ENCODE data around the gene NFU1. TPM values are rescaled to one million over a fixed set of nuclear protein-coding genes. Genes with fewer than 3 reads are reported as not detected.

The NFU1 gene
- total RNA-seq (10 to 100 TPM; 16.1 to 25.8 (median 22.6) TPM), polyA plus RNA-seq (10 to 100 TPM; 58.4 to 76.4 TPM), total RNA-seq (12.8 reads per million, percentile 41 among the genes with 10 or more reads in this experiment)

DNA sequence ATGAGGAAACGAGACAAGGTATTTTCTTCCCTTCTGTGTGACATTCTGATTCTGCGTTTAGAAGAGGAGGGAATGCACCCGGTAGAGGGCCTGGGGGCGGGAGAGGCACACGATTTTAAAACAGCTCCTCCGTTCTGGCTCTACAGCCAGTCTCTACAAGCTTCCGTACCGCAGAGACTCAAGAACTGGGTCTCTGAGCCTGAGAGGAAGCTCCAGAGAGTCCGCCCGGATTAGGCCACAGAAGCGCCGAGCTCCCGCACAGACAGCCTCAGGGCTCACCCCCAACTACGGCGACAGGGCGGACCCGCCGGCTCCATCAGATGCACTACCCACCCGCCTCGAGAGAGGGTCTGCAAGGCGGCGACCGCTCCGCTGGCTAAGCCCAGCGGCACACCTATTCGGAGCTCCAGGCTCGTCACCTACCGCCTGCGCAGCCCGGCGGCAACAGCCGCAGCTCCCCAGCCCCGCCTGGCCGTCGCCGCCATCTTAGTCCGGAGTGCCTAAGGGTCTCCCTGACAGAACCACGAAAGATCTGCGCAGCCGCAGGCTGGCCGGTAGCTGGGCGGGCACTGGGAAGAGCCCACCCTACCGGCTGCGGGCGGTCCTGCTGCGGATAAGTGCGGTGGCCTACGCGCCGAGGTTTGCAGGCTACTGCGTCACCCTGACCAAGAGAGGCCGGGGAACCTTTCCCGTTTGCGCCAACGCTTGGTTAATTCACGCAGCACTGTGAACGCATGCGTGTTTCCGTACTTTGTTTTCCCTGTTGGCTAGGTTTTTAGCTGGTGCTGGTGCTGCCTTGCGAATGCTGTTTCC is at the start of gene NFU1:
TSS of gene NFU1 (minus strand) at position 498 of the 813 bp plus-strand sequence. CDS start at position 485, 13 bp downstream.
- peaks cover 0 to 10% (median 0%) of the 10 kb centered on the region in 11 donors for H3K9me3 Mint-ChIP-seq
- intact Hi-C loops (cut with micrococcal nuclease) = loop anchor here (1.0 to 10.0 kb wide), 13 partner anchors 35 to 865 kb away; partner anchors contain the start of genes C2orf42 (in 2 of the 2), GFPT1 (in 2 of the 2), TIA1 (in 2 of the 2) and AAK1 (in 1 of the 2)

DNA sequence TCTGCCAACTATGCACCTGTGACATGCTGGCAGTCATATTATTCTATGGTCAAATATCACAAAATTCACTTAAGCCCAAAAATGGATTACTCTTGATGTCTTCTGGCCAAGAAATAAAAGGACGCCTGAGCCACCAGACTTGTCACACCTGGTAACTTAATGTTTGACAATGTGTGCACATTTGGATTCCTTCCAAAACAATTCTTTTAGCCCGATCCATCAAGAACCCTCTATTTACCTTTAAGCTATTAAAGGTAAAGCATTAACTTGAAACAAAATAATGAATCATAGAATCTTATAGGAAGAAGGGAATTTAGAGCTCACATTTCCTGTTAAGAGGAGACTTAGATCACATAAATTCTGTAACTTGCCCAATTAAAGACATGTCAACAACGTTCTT is 46.5 kb upstream of the NFU1 start:
- H3K27ac ChIP-seq (ENCODE audit: low read depth, low read length) = no peak overlapping the region
- peaks cover 0 to 2% of the 10 kb centered on the region in 2 donors for H3K4me1 ChIP-seq (ENCODE audit: control insufficient read depth in 2 of 2, insufficient read depth in 2 of 2, low read length in 2 of 2)
- no peaks in the 10 kb centered on the region for H3K27me3 ChIP-seq (ENCODE audit: control insufficient read depth in 2 of 2, insufficient read depth in 2 of 2, low read length in 2 of 2)
- H3K27ac Mint-ChIP-seq = peak overlapping the region in 6 of 9 donors; percentile 1 to 65 (median 50)
- CTCF ChIA-PET = no interaction called here
- H3K4me1 Mint-ChIP-seq = peaks cover 0 to 40% (median 15%) of the 10 kb centered on the region in 7 donors
- no peaks in the 10 kb centered on the region for H3K27me3 Mint-ChIP-seq
- no peak overlapping the region for H3K4me3 ChIP-seq (ENCODE audit: low read length)
- H3K9me3 Mint-ChIP-seq = no peaks in the 10 kb centered on the region
- H3K36me3 Mint-ChIP-seq = peaks cover 6 to 65% (median 40%) of the 10 kb centered on the region in 5 donors
- intact Hi-C loops (cut with micrococcal nuclease) = no loop called here
- DNase-seq (no peak), ATAC-seq (no peak)
- POLR2A ChIA-PET = no interaction called here
- H3K4me3 Mint-ChIP-seq = no peak overlapping the region
- H3K36me3 ChIP-seq (ENCODE audit: control insufficient read depth in 2 of 3, insufficient read depth in 3 of 3, low read length in 3 of 3) = peaks cover 13 to 68% (median 14%) of the 10 kb centered on the region in 3 experiments
- no peaks in the 10 kb centered on the region for H3K9me3 ChIP-seq (ENCODE audit: control insufficient read depth in 2 of 3, low read length in 3 of 3)

More for the DNA sequence above, at the start of gene NFU1:
- no peaks in the 10 kb centered on the region for H3K27me3 Mint-ChIP-seq
- Histone ChIP-seq H3K4me3 (ENCODE audit: low read length) (peak within 1 kb of the TSS; percentile 68), H3K4me1 (ENCODE audit: control insufficient read depth in 2 of 2, insufficient read depth in 2 of 2, low read length in 2 of 2) (peaks cover 18 to 21% of the 10 kb centered on the region in 2 donors), H3K9me3 (ENCODE audit: control insufficient read depth in 2 of 3, low read length in 3 of 3) (no peaks in the 10 kb centered on the region), H3K27me3 (ENCODE audit: control insufficient read depth in 2 of 2, insufficient read depth in 2 of 2, low read length in 2 of 2) (no peaks in the 10 kb centered on the region), H3K36me3 (ENCODE audit: control insufficient read depth in 2 of 3, insufficient read depth in 3 of 3, low read length in 3 of 3) (peaks cover 0 to 4% (median 0%) of the 10 kb centered on the region in 3 experiments), H3K27ac (ENCODE audit: low read depth, low read length) (peak within 1 kb of the TSS; percentile 98)
- H3K4me1 Mint-ChIP-seq = peaks cover 14 to 48% (median 40%) of the 10 kb centered on the region in 7 donors
- ATAC-seq (peak; percentile 91), DNase-seq (peak; percentile 76 to 89 (median 85))
- peaks cover 0 to 19% (median 16%) of the 10 kb centered on the region in 5 donors for H3K36me3 Mint-ChIP-seq
- CTCF ChIA-PET = interaction anchor here (0.6 to 1.0 kb wide), 9 partner anchors 8 to 755 kb away, joined by 3 to 4 read pairs (median 3); no protein-coding TSS in a partner anchor
- POLR2A ChIA-PET = interaction anchor here (0.5 to 2.8 kb wide), 35 partner anchors 8 to 969 kb away, joined by 3 to 15 read pairs (median 3); partner anchors contain the start of genes AAK1, C2orf42, GFPT1 and SNRNP27
- H3K4me3 Mint-ChIP-seq = peak within 1 kb of the TSS; percentile 92 to 100 (median 94)
- peak within 1 kb of the TSS; percentile 97 to 100 (median 99) for H3K27ac Mint-ChIP-seq

DNA sequence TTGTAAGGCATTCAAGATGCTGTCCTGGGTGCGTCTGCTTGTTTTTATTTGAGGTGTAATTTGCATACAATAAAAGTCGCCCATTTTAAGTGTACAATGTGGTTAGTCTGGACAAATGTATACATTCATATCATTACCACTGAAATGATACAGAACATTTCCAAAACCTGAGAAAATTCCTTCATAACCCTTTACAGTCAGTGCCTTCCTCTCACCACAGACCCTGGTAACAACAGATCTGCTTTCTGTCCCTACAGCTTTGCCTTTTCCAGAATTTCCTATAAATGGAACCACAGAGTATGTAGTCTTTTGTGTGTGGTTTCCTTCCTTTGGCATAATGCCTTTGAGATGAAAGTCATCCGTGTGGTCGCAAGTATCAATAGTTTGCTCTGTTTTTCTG is 45.8 kb upstream of the NFU1 start:
- no peak overlapping the region for H3K27ac ChIP-seq (ENCODE audit: low read depth, low read length)
- H3K27ac Mint-ChIP-seq = peak overlapping the region in 8 of 9 donors; percentile 1 to 65 (median 43)

DNA sequence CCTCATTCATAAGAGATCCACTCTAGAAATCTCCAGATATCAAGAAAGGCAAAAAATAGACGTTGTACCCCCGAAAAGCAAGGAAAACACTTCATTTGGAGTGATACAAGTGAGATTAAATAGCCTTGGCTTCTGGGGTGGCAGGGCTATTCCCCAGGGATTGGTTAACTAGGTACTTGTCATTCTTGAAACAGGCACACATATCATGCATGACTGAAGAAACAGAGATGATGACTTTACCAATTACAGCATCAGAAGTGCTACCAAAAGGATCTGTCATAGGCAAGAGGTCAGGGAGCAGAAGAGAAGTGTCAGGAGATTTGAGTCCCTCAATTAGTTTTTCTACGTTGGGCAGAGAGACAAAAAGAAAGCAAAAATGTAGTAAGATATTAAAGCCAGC is 45.2 kb upstream of the NFU1 start:
- H3K27ac Mint-ChIP-seq = peak overlapping the region in 5 of 9 donors; percentile 1 to 74 (median 37)
- intact Hi-C loops (cut with micrococcal nuclease) = no loop called here
- CTCF ChIA-PET = no interaction called here
- no peaks in the 10 kb centered on the region for H3K27me3 Mint-ChIP-seq
- H3K4me3 ChIP-seq (ENCODE audit: low read length) = no peak overlapping the region
- DNase-seq = no peak
- peaks cover 11 to 65% (median 35%) of the 10 kb centered on the region in 5 donors for H3K36me3 Mint-ChIP-seq
- ATAC-seq = no peak
- POLR2A ChIA-PET = no interaction called here
- H3K4me1 Mint-ChIP-seq = peaks cover 0 to 48% (median 23%) of the 10 kb centered on the region in 7 donors
- no peaks in the 10 kb centered on the region for H3K9me3 Mint-ChIP-seq
- peaks cover 13 to 66% (median 14%) of the 10 kb centered on the region in 3 experiments for H3K36me3 ChIP-seq (ENCODE audit: control insufficient read depth in 2 of 3, insufficient read depth in 3 of 3, low read length in 3 of 3)
- H3K4me3 Mint-ChIP-seq = no peak overlapping the region
- no peak overlapping the region for H3K27ac ChIP-seq (ENCODE audit: low read depth, low read length)
- peaks cover 0 to 4% of the 10 kb centered on the region in 2 donors for H3K4me1 ChIP-seq (ENCODE audit: control insufficient read depth in 2 of 2, insufficient read depth in 2 of 2, low read length in 2 of 2)
- no peaks in the 10 kb centered on the region for H3K9me3 ChIP-seq (ENCODE audit: control insufficient read depth in 2 of 3, low read length in 3 of 3)
- no peaks in the 10 kb centered on the region for H3K27me3 ChIP-seq (ENCODE audit: control insufficient read depth in 2 of 2, insufficient read depth in 2 of 2, low read length in 2 of 2)

More for the DNA sequence above, 45.8 kb upstream of the NFU1 start:
- Histone ChIP-seq H3K4me1 (ENCODE audit: control insufficient read depth in 2 of 2, insufficient read depth in 2 of 2, low read length in 2 of 2) (peaks cover 0 to 4% of the 10 kb centered on the region in 2 donors), H3K9me3 (ENCODE audit: control insufficient read depth in 2 of 3, low read length in 3 of 3) (no peaks in the 10 kb centered on the region), H3K27me3 (ENCODE audit: control insufficient read depth in 2 of 2, insufficient read depth in 2 of 2, low read length in 2 of 2) (no peaks in the 10 kb centered on the region), H3K4me3 (ENCODE audit: low read length) (no peak overlapping the region), H3K36me3 (ENCODE audit: control insufficient read depth in 2 of 3, insufficient read depth in 3 of 3, low read length in 3 of 3) (peaks cover 13 to 67% (median 14%) of the 10 kb centered on the region in 3 experiments)
- H3K4me3 Mint-ChIP-seq = no peak overlapping the region
- ChIA-PET CTCF (no interaction called here), POLR2A (no interaction called here)
- ATAC-seq = no peak
- no peaks in the 10 kb centered on the region for H3K27me3 Mint-ChIP-seq
- no peak for DNase-seq
- H3K36me3 Mint-ChIP-seq = peaks cover 6 to 63% (median 35%) of the 10 kb centered on the region in 5 donors
- peaks cover 0 to 42% (median 18%) of the 10 kb centered on the region in 7 donors for H3K4me1 Mint-ChIP-seq
- no peaks in the 10 kb centered on the region for H3K9me3 Mint-ChIP-seq
- intact Hi-C loops (cut with micrococcal nuclease) = no loop called here

DNA sequence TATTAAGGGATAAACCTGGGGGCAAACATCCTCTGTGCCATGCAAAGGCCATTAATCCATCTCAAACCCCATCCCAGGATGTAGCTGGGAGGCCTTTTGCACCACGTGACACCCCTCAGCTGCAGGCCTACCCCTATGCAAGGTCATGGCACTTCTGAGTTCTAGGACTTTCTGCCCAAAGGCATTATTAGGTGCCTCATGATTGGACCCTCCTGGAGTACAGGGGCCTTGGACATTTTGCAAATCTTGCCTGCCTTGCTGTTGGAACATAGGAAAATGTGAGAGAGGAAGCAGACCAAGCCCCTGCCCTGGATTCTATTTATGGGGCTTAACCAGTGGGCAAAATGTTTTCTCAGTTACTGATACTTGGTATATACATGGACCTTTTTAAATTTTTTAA is 44.2 kb upstream of the NFU1 start:
- Histone ChIP-seq H3K27me3 (ENCODE audit: control insufficient read depth in 2 of 2, insufficient read depth in 2 of 2, low read length in 2 of 2) (no peaks in the 10 kb centered on the region), H3K36me3 (ENCODE audit: control insufficient read depth in 2 of 3, insufficient read depth in 3 of 3, low read length in 3 of 3) (peaks cover 4 to 64% (median 6%) of the 10 kb centered on the region in 3 experiments), H3K4me3 (ENCODE audit: low read length) (no peak overlapping the region), H3K4me1 (ENCODE audit: control insufficient read depth in 2 of 2, insufficient read depth in 2 of 2, low read length in 2 of 2) (peaks cover 0 to 4% of the 10 kb centered on the region in 2 donors), H3K9me3 (ENCODE audit: control insufficient read depth in 2 of 3, low read length in 3 of 3) (no peaks in the 10 kb centered on the region), H3K27ac (ENCODE audit: low read depth, low read length) (peak overlapping the region; percentile 8)
- ATAC-seq = no peak
- H3K4me3 Mint-ChIP-seq = no peak overlapping the region
- intact Hi-C loops (cut with micrococcal nuclease) = no loop called here
- H3K36me3 Mint-ChIP-seq = peaks cover 7 to 65% (median 32%) of the 10 kb centered on the region in 5 donors
- DNase-seq = no peak
- no peaks in the 10 kb centered on the region for H3K9me3 Mint-ChIP-seq
- H3K27ac Mint-ChIP-seq = peak overlapping the region in 3 of 9 donors; percentile 38 to 56 (median 45)
- peaks cover 0 to 55% (median 34%) of the 10 kb centered on the region in 7 donors for H3K4me1 Mint-ChIP-seq
- ChIA-PET CTCF (no interaction called here), POLR2A (no interaction called here)
- no peaks in the 10 kb centered on the region for H3K27me3 Mint-ChIP-seq

DNA sequence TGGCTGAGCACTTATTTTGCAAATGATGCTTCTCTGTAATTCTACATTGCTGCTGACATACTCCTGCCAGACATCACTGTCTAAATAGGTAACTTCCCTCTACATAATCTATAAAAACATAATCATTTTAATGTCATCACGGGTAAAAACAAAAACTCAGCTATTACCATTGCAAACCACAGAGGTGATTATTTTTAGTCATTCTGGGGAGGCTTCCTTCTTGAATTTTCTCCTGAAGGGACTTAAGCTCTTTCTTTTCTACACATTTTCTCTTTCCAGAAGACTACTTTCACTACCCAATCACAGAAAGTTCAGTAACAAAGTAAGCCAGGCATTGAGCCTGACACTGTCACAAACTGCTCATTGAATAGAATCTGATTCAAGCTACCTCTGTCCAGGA is 40.4 kb upstream of the NFU1 start:
- Mint-ChIP-seq H3K4me1 (peaks cover 5 to 52% (median 37%) of the 10 kb centered on the region in 7 donors), H3K9me3 (no peaks in the 10 kb centered on the region), H3K27me3 (no peaks in the 10 kb centered on the region), H3K4me3 (no peak overlapping the region), H3K27ac (peak overlapping the region; percentile 2 to 89 (median 50)), H3K36me3 (peaks cover 18 to 60% (median 33%) of the 10 kb centered on the region in 5 donors)
- DNase-seq = no peak
- Histone ChIP-seq H3K27me3 (ENCODE audit: control insufficient read depth in 2 of 2, insufficient read depth in 2 of 2, low read length in 2 of 2) (no peaks in the 10 kb centered on the region), H3K4me3 (ENCODE audit: low read length) (no peak overlapping the region), H3K9me3 (ENCODE audit: control insufficient read depth in 2 of 3, low read length in 3 of 3) (no peaks in the 10 kb centered on the region), H3K4me1 (ENCODE audit: control insufficient read depth in 2 of 2, insufficient read depth in 2 of 2, low read length in 2 of 2) (peaks cover 0 to 8% of the 10 kb centered on the region in 2 donors), H3K36me3 (ENCODE audit: control insufficient read depth in 2 of 3, insufficient read depth in 3 of 3, low read length in 3 of 3) (peaks cover 4 to 78% (median 16%) of the 10 kb centered on the region in 3 experiments), H3K27ac (ENCODE audit: low read depth, low read length) (peak overlapping the region; percentile 1)
- ChIA-PET CTCF (interaction anchor here (0.6 kb wide), 1 partner anchor 100 kb away, joined by 3 read pairs; no protein-coding TSS in a partner anchor), POLR2A (no interaction called here)
- intact Hi-C loops (cut with micrococcal nuclease) = no loop called here
- no peak for ATAC-seq
